ENCODE results near the gene UGT1A6.

DNA sequence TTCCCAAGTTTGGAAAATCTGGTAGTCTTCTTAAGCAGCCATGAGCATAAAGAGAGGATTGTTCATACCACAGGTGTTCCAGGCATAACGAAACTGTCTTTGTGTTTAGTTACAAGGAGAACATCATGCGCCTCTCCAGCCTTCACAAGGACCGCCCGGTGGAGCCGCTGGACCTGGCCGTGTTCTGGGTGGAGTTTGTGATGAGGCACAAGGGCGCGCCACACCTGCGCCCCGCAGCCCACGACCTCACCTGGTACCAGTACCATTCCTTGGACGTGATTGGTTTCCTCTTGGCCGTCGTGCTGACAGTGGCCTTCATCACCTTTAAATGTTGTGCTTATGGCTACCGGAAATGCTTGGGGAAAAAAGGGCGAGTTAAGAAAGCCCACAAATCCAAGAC lies 79.5 kb downstream of the UGT1A6 start:
- TF ChIP-seq, protein P1, sequence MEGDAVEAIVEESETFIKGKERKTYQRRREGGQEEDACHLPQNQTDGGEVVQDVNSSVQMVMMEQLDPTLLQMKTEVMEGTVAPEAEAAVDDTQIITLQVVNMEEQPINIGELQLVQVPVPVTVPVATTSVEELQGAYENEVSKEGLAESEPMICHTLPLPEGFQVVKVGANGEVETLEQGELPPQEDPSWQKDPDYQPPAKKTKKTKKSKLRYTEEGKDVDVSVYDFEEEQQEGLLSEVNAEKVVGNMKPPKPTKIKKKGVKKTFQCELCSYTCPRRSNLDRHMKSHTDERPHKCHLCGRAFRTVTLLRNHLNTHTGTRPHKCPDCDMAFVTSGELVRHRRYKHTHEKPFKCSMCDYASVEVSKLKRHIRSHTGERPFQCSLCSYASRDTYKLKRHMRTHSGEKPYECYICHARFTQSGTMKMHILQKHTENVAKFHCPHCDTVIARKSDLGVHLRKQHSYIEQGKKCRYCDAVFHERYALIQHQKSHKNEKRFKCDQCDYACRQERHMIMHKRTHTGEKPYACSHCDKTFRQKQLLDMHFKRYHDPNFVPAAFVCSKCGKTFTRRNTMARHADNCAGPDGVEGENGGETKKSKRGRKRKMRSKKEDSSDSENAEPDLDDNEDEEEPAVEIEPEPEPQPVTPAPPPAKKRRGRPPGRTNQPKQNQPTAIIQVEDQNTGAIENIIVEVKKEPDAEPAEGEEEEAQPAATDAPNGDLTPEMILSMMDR (IDR thresholded peaks at IDR 0.05; ENCODE audit: extremely low read depth in 1 of 2, insufficient read depth in 1 of 2, low read depth in 1 of 2, low read length in 2 of 2) = no peak
- TF ChIP-seq EZH2 (IDR thresholded peaks at IDR 0.05; ENCODE audit: borderline replicate concordance, low read depth, low read length, severe bottlenecking) = no peak
- no peak for TF ChIP-seq MYC (IDR thresholded peaks at IDR 0.05; ENCODE audit: low read depth, low read length)
- TF ChIP-seq POLR2A (IDR thresholded peaks at IDR 0.05; ENCODE audit: low read depth, low read length) = no peak
- no peak for TF ChIP-seq JUN (IDR thresholded peaks at IDR 0.05; ENCODE audit: borderline replicate concordance, insufficient read depth, insufficient read length, low read depth)
- no peak for TF ChIP-seq FOS (IDR thresholded peaks at IDR 0.05; ENCODE audit: borderline replicate concordance, insufficient read depth, low read length)
- no peak for TF ChIP-seq GATA2 (IDR thresholded peaks at IDR 0.05; ENCODE audit: insufficient read depth, insufficient read length, low read depth, low read length)
- TF ChIP-seq POLR2AphosphoS5 (IDR thresholded peaks at IDR 0.05; ENCODE audit: insufficient read depth, low read depth, low read length) = no peak
